ENCODE results near the gene STAB2. TPM values are rescaled to one million over a fixed set of nuclear protein-coding genes. Genes with fewer than 3 reads are reported as not detected.

The STAB2 gene
- total and polyA plus RNA-seq, 10 donors, result 9.7 to 320 (median 200) TPM

GRCh38 chr12:103632554-103633216 lies 45.6 kb downstream of the STAB2 start:
- WGBS, 5 donors, result 33 to 46% (median 44%) methylated on average over 12 to 15 of the region's 15 CpGs
- H3K36me3 ChIP-seq, result peaks cover 0 to 26% (median 0%) of the 10 kb centered on the region in 6 donors
- H3K27me3 ChIP-seq (replicated peaks in 1 of 7), result no peaks in the 10 kb centered on the region
- H3K9me3 ChIP-seq, result peaks cover 0 to 22% (median 9%) of the 10 kb centered on the region in 8 donors
- DNase-seq, result peak; percentile 84
- peak overlapping the region in 2 of 8 donors; percentile 27 to 31 for H3K27ac ChIP-seq
- intact Hi-C loops (cut with DNase I; ENCODE audit: low total_unique reads), result loop anchor here (5.0 kb wide), 1 partner anchor 55 kb away; no protein-coding TSS in a partner anchor
- H3K4me3 ChIP-seq, result no peak overlapping the region
- no peak for TF ChIP-seq POLR2A (IDR thresholded peaks at IDR 0.05)
- TF ChIP-seq, protein P1, sequence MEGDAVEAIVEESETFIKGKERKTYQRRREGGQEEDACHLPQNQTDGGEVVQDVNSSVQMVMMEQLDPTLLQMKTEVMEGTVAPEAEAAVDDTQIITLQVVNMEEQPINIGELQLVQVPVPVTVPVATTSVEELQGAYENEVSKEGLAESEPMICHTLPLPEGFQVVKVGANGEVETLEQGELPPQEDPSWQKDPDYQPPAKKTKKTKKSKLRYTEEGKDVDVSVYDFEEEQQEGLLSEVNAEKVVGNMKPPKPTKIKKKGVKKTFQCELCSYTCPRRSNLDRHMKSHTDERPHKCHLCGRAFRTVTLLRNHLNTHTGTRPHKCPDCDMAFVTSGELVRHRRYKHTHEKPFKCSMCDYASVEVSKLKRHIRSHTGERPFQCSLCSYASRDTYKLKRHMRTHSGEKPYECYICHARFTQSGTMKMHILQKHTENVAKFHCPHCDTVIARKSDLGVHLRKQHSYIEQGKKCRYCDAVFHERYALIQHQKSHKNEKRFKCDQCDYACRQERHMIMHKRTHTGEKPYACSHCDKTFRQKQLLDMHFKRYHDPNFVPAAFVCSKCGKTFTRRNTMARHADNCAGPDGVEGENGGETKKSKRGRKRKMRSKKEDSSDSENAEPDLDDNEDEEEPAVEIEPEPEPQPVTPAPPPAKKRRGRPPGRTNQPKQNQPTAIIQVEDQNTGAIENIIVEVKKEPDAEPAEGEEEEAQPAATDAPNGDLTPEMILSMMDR (IDR thresholded peaks at IDR 0.05 in 8 of 11, conservative IDR thresholded peaks at IDR 0.05 in 3 of 11), result peak; percentile 42 to 90 (median 69)
- TF ChIP-seq POLR2AphosphoS5 (IDR thresholded peaks at IDR 0.05), result peak; percentile 55 to 65 (median 60)
- H3K4me1 ChIP-seq, result no peaks in the 10 kb centered on the region

GRCh38 chr12:103634732-103635131 lies 47.7 kb downstream of the STAB2 start:
- TF ChIP-seq POLR2AphosphoS5 (IDR thresholded peaks at IDR 0.05) (no peak), POLR2A (IDR thresholded peaks at IDR 0.05) (no peak)
- TF ChIP-seq, protein P1 (IDR thresholded peaks at IDR 0.05 in 8 of 11, conservative IDR thresholded peaks at IDR 0.05 in 3 of 11), result no peak
- Histone ChIP-seq H3K36me3 (peaks cover 0 to 45% (median 0%) of the 10 kb centered on the region in 6 donors), H3K27ac (no peak overlapping the region), H3K27me3 (replicated peaks in 1 of 7) (peaks cover 0 to 14% (median 0%) of the 10 kb centered on the region in 7 donors), H3K9me3 (peaks cover 0 to 22% (median 9%) of the 10 kb centered on the region in 8 donors), H3K4me1 (no peaks in the 10 kb centered on the region), H3K4me3 (no peak overlapping the region)
- 79 to 92% (median 90%) methylated on average over 4 of the region's 4 CpGs for WGBS, 5 donors
- intact Hi-C loops (cut with DNase I; ENCODE audit: low total_unique reads), result loop anchor here (5.0 kb wide), 1 partner anchor 57 kb away; no protein-coding TSS in a partner anchor
- no peak for DNase-seq

DNA sequence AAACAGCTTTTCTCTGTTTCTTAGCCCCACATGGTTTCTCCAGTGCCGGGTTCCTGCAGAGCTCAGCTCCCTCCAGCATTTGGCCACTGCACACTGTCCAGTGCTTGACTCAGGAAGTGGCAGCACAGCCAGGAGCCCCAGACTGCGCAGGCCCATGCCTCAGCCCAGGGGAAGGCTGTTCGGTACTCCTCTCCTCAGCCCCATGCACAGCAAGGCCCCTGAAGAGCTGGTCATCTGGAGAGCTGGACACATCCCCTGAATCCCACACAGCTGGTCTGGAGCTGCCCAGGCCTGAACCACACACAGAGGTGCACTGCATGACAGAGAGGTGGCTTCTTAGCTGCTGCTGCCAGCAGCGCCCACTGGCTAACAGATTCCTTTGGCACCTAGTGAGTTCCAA lies 48.3 kb downstream of the STAB2 start:
- H3K27ac ChIP-seq, result no peak overlapping the region
- H3K4me3 ChIP-seq, result no peak overlapping the region
- TF ChIP-seq POLR2A (IDR thresholded peaks at IDR 0.05) (no peak), POLR2AphosphoS5 (IDR thresholded peaks at IDR 0.05) (no peak)
- peaks cover 0 to 14% (median 0%) of the 10 kb centered on the region in 7 donors for H3K27me3 ChIP-seq (replicated peaks in 1 of 7)
- H3K9me3 ChIP-seq, result peaks cover 0 to 22% (median 11%) of the 10 kb centered on the region in 8 donors
- DNase-seq, result no peak
- intact Hi-C loops (cut with DNase I; ENCODE audit: low total_unique reads), result no loop called here
- 82 to 100% (median 92%) methylated on average over 4 of the region's 4 CpGs for WGBS, 5 donors
- peaks cover 0 to 45% (median 0%) of the 10 kb centered on the region in 6 donors for H3K36me3 ChIP-seq
- H3K4me1 ChIP-seq, result no peaks in the 10 kb centered on the region

- Histone ChIP-seq H3K27ac (no peak overlapping the region), H3K9me3 (peaks cover 0 to 20% (median 10%) of the 10 kb centered on the region in 8 donors), H3K4me3 (no peak overlapping the region), H3K36me3 (peaks cover 0 to 45% (median 0%) of the 10 kb centered on the region in 6 donors), H3K27me3 (replicated peaks in 1 of 7) (peaks cover 0 to 14% (median 0%) of the 10 kb centered on the region in 7 donors), H3K4me1 (no peaks in the 10 kb centered on the region)
- TF ChIP-seq POLR2A (IDR thresholded peaks at IDR 0.05) (no peak), POLR2AphosphoS5 (IDR thresholded peaks at IDR 0.05) (no peak)
- TF ChIP-seq, protein P1 (IDR thresholded peaks at IDR 0.05 in 8 of 11, conservative IDR thresholded peaks at IDR 0.05 in 3 of 11), result no peak
- 90 to 96% (median 94%) methylated on average over 7 of the region's 7 CpGs for WGBS, 5 donors
- no peak for DNase-seq
- intact Hi-C loops (cut with DNase I; ENCODE audit: low total_unique reads), result no loop called here
Observed at GRCh38 chr12:103637021-103637420, 49.9 kb downstream of the STAB2 start.
